Liver (tissue), 9 donors: Measurements from ENCODE around the gene RXYLT1. TPM values are rescaled to one million over a fixed set of nuclear protein-coding genes. Genes with fewer than 3 reads are reported as not detected.
"Not testable (repeated sequence)": the region's sequence is repeated elsewhere in the genome, so short reads cannot be mapped to it uniquely, and the experiment has no call there.

Experiments used
- DNase-seq: peaks from one replicate; pipeline ENCODE4 v3.0.0-alpha.2; 2017; ENCODE audit warnings: low spot score
- H3K27ac ChIP-seq, 2 donors: one replicate each; pipeline ENCODE4 v1.7.0; 2013; ENCODE audit warnings: inconsistent platforms in 2 of 2, low read length in 2 of 2, control low read depth in 1 of 2, low read depth in 1 of 2, mild to moderate bottlenecking in 1 of 2
- H3K27me3 ChIP-seq, 4 donors: one replicate each; pipeline versions ENCODE4 v1.6.1 to v1.7.0; 2013; ENCODE audit warnings: low read length in 3 of 4, inconsistent platforms in 1 of 4, mild to moderate bottlenecking in 1 of 4, moderate library complexity in 1 of 4; ENCODE audit not compliant: control insufficient read depth in 4 of 4, insufficient read depth in 4 of 4
- H3K36me3 ChIP-seq, 4 donors: one replicate each; pipeline versions ENCODE4 v1.6.1 to v1.7.0; 2013; ENCODE audit warnings: low read length in 3 of 4, mild to moderate bottlenecking in 3 of 4, low read depth in 1 of 4, moderate library complexity in 1 of 4; ENCODE audit not compliant: control insufficient read depth in 4 of 4, insufficient read depth in 3 of 4
- H3K4me1 ChIP-seq, 4 donors: one replicate each; pipeline versions ENCODE4 v1.6.1 to v1.7.0; 2013; ENCODE audit warnings: low read length in 3 of 4, mild to moderate bottlenecking in 3 of 4, moderate library complexity in 1 of 4; ENCODE audit not compliant: control insufficient read depth in 4 of 4, insufficient read depth in 4 of 4
- H3K4me3 ChIP-seq, 3 donors: one replicate each; pipeline versions ENCODE4 v1.6.1 to v1.7.0; 2013; ENCODE audit warnings: low read length in 3 of 3, control low read depth in 1 of 3, low read depth in 1 of 3, mild to moderate bottlenecking in 1 of 3
- H3K9ac ChIP-seq, 2 donors: one replicate each; pipeline ENCODE4 v1.7.0; 2013; ENCODE audit warnings: low read length in 2 of 2, mild to moderate bottlenecking in 2 of 2, moderate library complexity in 2 of 2, control low read depth in 1 of 2, low read depth in 1 of 2
- H3K9me3 ChIP-seq, 4 donors: one replicate each; pipeline versions ENCODE4 v1.6.1 to v1.7.0; 2013; ENCODE audit warnings: low read length in 3 of 4; ENCODE audit not compliant: control insufficient read depth in 4 of 4
- GABPA ChIP-seq, 2 donors: IDR thresholded peaks in 1 of 2; conservative IDR thresholded peaks in 1 of 2; 2 replicates each; pipeline ENCODE4 v1.6.1; 2016; ENCODE audit warnings: antibody characterized with exemption in 2 of 2, mild to moderate bottlenecking in 1 of 2, moderate library complexity in 1 of 2
- YY1 ChIP-seq: IDR thresholded peaks from 2 replicates; pipeline ENCODE4 v1.6.1; 2016; ENCODE audit warnings: antibody characterized with exemption, mild to moderate bottlenecking
- WGBS: extraction: QIAGEN DNeasy Blood & Tissue Kit; methylation state at CpG from one replicate; pipeline ENCODE4 v1.1.7; 2013; 5-methylcytosine and 5-hydroxymethylcytosine counted together
- polyA plus RNA-seq, 2 donors: library from polyadenylated mRNA; stranded (reverse) in 1 of 2; unstranded in 1 of 2; fragments of 200-250 nt in 1 of 2; fragments of >200 nt in 1 of 2; fragmentation: Nextera tagmentation in 1 of 2; extraction: Ambion mirVana in 1 of 2; gene quantifications; one replicate each; pipeline versions ENCODE4 v1.2.1 to v1.2.3, GENCODE V29; 2013 to 2015
- total RNA-seq, 2 donors: library from RNA; depleted of rRNA; stranded (reverse); fragments of >200 nt; gene quantifications; one replicate each; pipeline ENCODE4 v1.2.3, GENCODE V29; 2014
- TF ChIP-seq, protein P1 (sequence below): IDR thresholded peaks from 2 replicates; pipeline ENCODE4 v1.6.1; 2016; ENCODE audit warnings: antibody characterized with exemption, mild to moderate bottlenecking
- donor health status: healthy.
- donor health status: healthy.
- donor health status: healthy.
- donor health status: healthy.
- donor health status: healthy.

RXYLT1 gene, protein sequence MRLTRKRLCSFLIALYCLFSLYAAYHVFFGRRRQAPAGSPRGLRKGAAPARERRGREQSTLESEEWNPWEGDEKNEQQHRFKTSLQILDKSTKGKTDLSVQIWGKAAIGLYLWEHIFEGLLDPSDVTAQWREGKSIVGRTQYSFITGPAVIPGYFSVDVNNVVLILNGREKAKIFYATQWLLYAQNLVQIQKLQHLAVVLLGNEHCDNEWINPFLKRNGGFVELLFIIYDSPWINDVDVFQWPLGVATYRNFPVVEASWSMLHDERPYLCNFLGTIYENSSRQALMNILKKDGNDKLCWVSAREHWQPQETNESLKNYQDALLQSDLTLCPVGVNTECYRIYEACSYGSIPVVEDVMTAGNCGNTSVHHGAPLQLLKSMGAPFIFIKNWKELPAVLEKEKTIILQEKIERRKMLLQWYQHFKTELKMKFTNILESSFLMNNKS
- total RNA-seq (10 to 100 TPM in 1 of 2 donors, 1 to 10 TPM in 1; 6.0 to 11.4 TPM), polyA plus RNA-seq (10 to 100 TPM in 1 of 2 donors, 1 to 10 TPM in 1; 9.5 to 12.2 TPM)

DNA sequence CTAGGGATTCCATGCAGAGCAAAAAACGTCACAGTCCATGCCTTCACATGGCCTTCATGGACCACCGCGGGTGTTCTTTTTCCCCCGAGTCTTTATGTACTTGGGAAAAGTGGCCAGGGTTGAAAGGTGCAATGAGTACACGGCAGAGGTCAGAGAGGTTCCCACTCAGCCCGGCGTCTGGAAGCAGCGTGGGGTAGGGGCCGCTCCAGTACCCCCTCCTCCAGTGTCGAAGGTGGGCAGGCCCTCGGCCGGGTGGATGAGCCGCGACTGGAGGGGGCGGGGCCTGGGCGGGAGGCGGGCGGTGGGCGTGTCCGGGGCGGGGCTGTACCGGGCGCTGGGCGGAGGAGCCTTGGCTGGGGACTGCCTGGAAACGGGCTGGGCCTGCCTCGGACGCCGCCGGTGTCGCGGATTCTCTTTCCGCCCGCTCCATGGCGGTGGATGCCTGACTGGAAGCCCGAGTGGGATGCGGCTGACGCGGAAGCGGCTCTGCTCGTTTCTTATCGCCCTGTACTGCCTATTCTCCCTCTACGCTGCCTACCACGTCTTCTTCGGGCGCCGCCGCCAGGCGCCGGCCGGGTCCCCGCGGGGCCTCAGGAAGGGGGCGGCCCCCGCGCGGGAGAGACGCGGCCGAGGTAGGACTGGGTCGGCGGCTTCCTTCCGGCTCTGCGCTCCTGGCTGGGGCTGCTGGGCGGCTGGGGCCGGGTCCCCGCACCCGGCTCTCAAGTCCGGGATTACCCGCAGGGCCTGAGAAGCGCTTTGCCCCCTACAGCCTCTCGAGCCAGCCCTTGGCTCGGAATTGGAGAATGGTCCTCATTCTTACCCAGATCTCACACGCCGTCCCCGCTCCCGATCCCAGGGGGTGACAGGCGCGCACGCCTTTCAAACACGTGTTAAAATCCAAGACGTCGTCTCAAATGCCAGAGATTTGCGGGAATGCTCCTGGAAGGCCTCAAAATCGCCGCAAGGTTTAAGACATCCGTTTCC lies at the start of gene RXYLT1:
Gene RXYLT1 (plus strand): TSS at position 412 of the 984 bp plus-strand sequence. CDS start 52 bp downstream, at position 464.
- peak; percentile 97 for DNase-seq
- Histone ChIP-seq H3K9ac (peak within 1 kb of the TSS; percentile 86 to 88), H3K4me1 (peaks cover 1 to 14% (median 4%) of the 10 kb centered on the region in 4 donors), H3K27me3 (no peaks in the 10 kb centered on the region), H3K4me3 (peak within 1 kb of the TSS; percentile 74 to 98 (median 79)), H3K27ac (peak within 1 kb of the TSS; percentile 63 to 93), H3K36me3 (peaks cover 0 to 6% (median 4%) of the 10 kb centered on the region in 4 donors), H3K9me3 (no peaks in the 10 kb centered on the region)
- WGBS, result under 1% methylated on average over 86 of the region's 86 CpGs
- TF ChIP-seq GABPA (IDR thresholded peaks at IDR 0.05 in 1 of 2, conservative IDR thresholded peaks at IDR 0.05 in 1 of 2), result peak in 1 of 2 donors; percentile 59
- TF ChIP-seq, protein P1, sequence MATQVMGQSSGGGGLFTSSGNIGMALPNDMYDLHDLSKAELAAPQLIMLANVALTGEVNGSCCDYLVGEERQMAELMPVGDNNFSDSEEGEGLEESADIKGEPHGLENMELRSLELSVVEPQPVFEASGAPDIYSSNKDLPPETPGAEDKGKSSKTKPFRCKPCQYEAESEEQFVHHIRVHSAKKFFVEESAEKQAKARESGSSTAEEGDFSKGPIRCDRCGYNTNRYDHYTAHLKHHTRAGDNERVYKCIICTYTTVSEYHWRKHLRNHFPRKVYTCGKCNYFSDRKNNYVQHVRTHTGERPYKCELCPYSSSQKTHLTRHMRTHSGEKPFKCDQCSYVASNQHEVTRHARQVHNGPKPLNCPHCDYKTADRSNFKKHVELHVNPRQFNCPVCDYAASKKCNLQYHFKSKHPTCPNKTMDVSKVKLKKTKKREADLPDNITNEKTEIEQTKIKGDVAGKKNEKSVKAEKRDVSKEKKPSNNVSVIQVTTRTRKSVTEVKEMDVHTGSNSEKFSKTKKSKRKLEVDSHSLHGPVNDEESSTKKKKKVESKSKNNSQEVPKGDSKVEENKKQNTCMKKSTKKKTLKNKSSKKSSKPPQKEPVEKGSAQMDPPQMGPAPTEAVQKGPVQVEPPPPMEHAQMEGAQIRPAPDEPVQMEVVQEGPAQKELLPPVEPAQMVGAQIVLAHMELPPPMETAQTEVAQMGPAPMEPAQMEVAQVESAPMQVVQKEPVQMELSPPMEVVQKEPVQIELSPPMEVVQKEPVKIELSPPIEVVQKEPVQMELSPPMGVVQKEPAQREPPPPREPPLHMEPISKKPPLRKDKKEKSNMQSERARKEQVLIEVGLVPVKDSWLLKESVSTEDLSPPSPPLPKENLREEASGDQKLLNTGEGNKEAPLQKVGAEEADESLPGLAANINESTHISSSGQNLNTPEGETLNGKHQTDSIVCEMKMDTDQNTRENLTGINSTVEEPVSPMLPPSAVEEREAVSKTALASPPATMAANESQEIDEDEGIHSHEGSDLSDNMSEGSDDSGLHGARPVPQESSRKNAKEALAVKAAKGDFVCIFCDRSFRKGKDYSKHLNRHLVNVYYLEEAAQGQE, result no peak
- TF ChIP-seq YY1, result peak; percentile 35

DNA sequence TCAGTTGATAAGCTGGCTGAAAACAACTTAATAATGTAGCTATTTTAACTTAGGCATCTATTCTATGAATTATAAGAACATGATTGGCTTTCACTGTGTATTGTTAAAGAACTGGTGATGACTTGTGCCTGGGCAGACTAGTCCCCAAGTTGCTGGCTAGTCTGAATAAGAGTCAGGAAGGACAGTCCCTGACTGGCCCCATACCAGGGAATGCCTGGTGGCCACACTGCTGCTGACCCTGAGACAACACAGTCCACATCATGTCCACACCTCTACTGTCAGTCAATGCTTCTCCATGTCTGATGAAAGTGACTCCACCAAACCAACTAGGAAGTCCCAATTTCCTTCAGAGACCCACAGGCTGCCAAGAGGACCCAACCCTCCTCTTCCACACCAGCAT lies 46.9 kb upstream of the RXYLT1 start:
- not testable (repeated sequence) for H3K27ac ChIP-seq, H3K27me3 ChIP-seq, H3K4me1 ChIP-seq, H3K36me3 ChIP-seq, H3K9me3 ChIP-seq, H3K9ac ChIP-seq, H3K4me3 ChIP-seq, DNase-seq

DNA sequence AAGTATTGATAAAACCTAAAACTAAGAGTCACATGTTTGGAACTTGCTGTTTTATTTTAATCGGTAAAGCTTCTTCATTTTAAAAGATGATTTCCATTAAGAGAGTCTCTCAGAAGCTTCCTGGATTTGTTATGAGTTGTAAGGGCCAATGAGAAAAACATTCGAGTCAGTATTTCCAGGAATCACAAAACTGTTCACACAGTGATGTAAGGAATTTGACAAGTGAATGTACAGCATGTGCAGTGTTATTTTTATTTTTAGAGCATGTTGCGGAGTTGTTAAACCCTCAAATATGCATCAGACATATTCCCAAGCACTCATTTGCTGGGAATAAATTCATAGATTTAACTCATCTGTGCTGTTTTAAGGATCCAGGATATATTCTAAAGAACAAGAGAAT lies 46.1 kb upstream of the RXYLT1 start:
- not testable (repeated sequence) for H3K4me3 ChIP-seq, H3K9ac ChIP-seq, H3K27me3 ChIP-seq, H3K4me1 ChIP-seq, DNase-seq, H3K27ac ChIP-seq, H3K36me3 ChIP-seq, H3K9me3 ChIP-seq
- WGBS, result 54% methylated on average over 2 of the region's 3 CpGs

DNA sequence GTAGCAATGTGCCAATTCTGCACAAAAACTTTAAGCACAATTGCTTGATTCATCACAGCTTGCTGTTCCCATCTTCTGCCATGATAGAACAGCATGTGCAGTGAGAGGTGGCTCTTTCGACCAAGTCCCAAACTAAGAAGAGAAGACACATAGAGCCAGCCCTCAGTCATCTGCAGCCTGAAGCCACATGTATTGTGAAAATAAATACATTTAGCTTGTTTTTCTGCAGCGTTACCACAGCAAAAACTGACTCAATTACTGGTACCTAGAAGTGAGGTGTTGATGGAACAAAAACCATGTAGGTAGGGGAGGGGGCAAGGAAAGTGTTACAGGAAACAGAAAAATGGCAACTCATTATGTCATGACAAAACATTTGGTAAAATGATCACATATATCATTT lies 39.2 kb upstream of the RXYLT1 start:
- H3K4me3 ChIP-seq, H3K27ac ChIP-seq, H3K36me3 ChIP-seq, H3K27me3 ChIP-seq, H3K4me1 ChIP-seq, H3K9me3 ChIP-seq, H3K9ac ChIP-seq, DNase-seq: not testable (repeated sequence)
- no CpG with 5 or more reads among the region's 2 CpGs for WGBS

DNA sequence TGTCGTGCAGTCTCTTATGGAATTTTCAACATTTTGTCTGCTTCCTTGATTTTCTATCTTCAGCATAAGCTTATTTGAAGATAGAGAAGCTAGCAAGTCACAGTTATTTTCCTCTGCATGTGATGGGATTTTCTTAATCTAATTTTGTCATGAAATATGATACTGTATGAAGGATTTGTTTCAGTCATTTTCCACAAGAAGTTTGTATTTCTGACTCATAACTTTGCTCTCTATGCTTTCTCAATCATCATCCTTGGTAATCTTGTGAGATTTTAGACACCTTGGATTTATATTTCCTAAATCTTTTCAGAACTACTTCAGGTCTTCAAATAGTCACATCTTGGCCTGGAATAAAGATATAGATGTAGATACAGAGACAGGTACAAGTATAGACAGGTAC lies 38.3 kb upstream of the RXYLT1 start:
- H3K4me3 ChIP-seq, H3K36me3 ChIP-seq, H3K9ac ChIP-seq, H3K27ac ChIP-seq, H3K9me3 ChIP-seq, H3K4me1 ChIP-seq, DNase-seq, H3K27me3 ChIP-seq: not testable (repeated sequence)
- WGBS, result 80% methylated on average over 1 of the region's 1 CpG

DNA sequence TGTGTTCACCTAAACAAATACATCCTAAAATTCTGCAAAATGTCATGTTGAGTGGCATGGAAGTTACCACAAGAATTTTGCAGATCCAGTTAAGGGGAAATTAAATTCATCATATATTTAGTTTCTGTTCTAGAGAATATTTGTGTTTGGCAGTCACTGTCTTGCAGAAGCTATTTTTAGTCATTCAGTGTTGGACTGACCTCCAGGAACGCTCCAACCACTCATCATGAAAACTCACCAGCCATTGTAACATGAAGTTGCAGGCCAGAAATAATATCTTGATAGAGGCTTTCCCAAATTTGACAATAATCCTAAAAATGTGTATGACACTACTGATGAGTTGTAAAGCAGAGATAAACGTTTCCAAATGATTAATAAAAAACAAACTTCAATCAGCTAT lies 35.6 kb upstream of the RXYLT1 start:
- H3K36me3 ChIP-seq, H3K4me3 ChIP-seq: not testable (repeated sequence)
- 17% methylated on average over 2 of the region's 2 CpGs for WGBS

More for the DNA sequence above, 35.6 kb upstream of the RXYLT1 start:
- not testable (repeated sequence) for H3K9me3 ChIP-seq, H3K9ac ChIP-seq, H3K27me3 ChIP-seq, H3K27ac ChIP-seq, DNase-seq, H3K4me1 ChIP-seq
